Body of pancreas (tissue), 4 donors: ENCODE data around the gene TENT5A. TPM values are rescaled to one million over a fixed set of nuclear protein-coding genes. Genes with fewer than 3 reads are reported as not detected.
"Not testable (repeated sequence)": the region's sequence is repeated elsewhere in the genome, so short reads cannot be mapped to it uniquely, and the experiment has no call there.

Source experiments
- ATAC-seq: fragments of 150-250 bp; one replicate; pipeline ENCODE4 v1.9.1; 2016
- DNase-seq, 4 donors: peaks; one replicate each; pipeline ENCODE4 v3.0.0-alpha.2; 2019
- H3K27ac ChIP-seq, 4 donors: fragments of 200-600 bp; sonication (generic); 1 replicate in 3 of 4; 2 replicates in 1 of 4; pipeline versions ENCODE4 v1.5.1 to v1.6.1; 2016 to 2019; ENCODE audit warnings: mild to moderate bottlenecking in 1 of 4, mixed read lengths in 1 of 4, moderate library complexity in 1 of 4
- H3K27me3 ChIP-seq, 2 donors: fragments of 200-600 bp; sonication (generic); one replicate each; pipeline ENCODE4 v1.6.0; 2016; ENCODE audit warnings: mild to moderate bottlenecking in 1 of 2
- H3K36me3 ChIP-seq, 2 donors: fragments of 200-600 bp; sonication (generic); replicated peaks in 1 of 2; 2 replicates each; pipeline ENCODE4 v1.5.1; 2016; ENCODE audit warnings: low read depth in 2 of 2; ENCODE audit not compliant: insufficient read depth in 1 of 2
- H3K4me1 ChIP-seq: fragments of 200-600 bp; sonication (generic); one replicate; pipeline ENCODE4 v1.6.0; 2016
- H3K4me3 ChIP-seq, 2 donors: fragments of 200-600 bp; sonication (generic); 1 replicate in 1 of 2; 2 replicates in 1 of 2; pipeline ENCODE4 v1.5.1; 2016 to 2019
- H3K9me3 ChIP-seq, 3 donors: fragments of 200-600 bp; sonication (generic); 1 replicate in 2 of 3; 2 replicates in 1 of 3; pipeline ENCODE4 v1.5.1; 2016
- POLR2A ChIP-seq, 3 donors: fragments of 450-650 bp; IDR thresholded peaks; one replicate each; pipeline ENCODE4 v1.6.1; 2016; ENCODE audit warnings: antibody characterized with exemption in 3 of 3, mild to moderate bottlenecking in 2 of 3
- WGBS, 2 donors: methylation state at CpG; one replicate each; pipeline ENCODE4 v1.1.5; 2017; 5-methylcytosine and 5-hydroxymethylcytosine counted together
- intact Hi-C: fragments of 100-400 bp; cut with DNase I; formaldehyde crosslinking; loops from one replicate; pipeline ENCODE4 v1.15.1; 2023
- total RNA-seq, 2 donors: library from RNA; depleted of rRNA; stranded (reverse); fragments of >200 nt; gene quantifications; one replicate each; pipeline ENCODE4 v1.1.0, GENCODE V29; 2016
- TF ChIP-seq, protein P1 (sequence below), 7 experiments: fragments of 450-650 bp in 4 of 7; fragments of 200-600 bp in 3 of 7; sonication (generic) in 3 of 7; IDR thresholded peaks; one replicate each; pipeline ENCODE4 v1.5.1; 2016 to 2019; ENCODE audit warnings: antibody characterized with exemption in 7 of 7

The TENT5A gene
- total RNA-seq, 2 donors from 2014 or later: 7.3 to 8.2 TPM

DNA sequence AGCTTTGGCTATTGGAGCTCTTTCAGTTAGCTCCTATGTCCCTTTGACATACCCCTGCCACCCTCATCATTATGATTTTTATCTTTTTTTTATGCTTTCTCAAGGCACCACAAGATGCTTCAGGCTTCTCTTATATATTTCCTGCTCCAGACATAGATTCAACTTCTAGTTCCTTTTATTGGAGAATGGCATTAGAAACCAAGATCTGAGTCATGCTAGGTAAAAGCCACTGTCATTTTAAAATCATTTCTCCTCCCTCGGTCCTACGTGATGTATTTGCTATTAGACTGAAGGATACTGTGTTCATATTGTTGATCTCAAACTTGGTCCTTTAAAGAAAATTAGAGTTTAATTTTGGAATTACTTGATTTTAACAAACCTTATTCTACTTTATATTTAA, 8.3 kb downstream of the TENT5A start:
- H3K4me1 ChIP-seq: peaks cover 9% of the 10 kb centered on the region
- TF ChIP-seq, protein P1, sequence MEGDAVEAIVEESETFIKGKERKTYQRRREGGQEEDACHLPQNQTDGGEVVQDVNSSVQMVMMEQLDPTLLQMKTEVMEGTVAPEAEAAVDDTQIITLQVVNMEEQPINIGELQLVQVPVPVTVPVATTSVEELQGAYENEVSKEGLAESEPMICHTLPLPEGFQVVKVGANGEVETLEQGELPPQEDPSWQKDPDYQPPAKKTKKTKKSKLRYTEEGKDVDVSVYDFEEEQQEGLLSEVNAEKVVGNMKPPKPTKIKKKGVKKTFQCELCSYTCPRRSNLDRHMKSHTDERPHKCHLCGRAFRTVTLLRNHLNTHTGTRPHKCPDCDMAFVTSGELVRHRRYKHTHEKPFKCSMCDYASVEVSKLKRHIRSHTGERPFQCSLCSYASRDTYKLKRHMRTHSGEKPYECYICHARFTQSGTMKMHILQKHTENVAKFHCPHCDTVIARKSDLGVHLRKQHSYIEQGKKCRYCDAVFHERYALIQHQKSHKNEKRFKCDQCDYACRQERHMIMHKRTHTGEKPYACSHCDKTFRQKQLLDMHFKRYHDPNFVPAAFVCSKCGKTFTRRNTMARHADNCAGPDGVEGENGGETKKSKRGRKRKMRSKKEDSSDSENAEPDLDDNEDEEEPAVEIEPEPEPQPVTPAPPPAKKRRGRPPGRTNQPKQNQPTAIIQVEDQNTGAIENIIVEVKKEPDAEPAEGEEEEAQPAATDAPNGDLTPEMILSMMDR (IDR thresholded peaks at IDR 0.05): no peak
- TF ChIP-seq POLR2A (IDR thresholded peaks at IDR 0.05): no peak
- 52 to 80% methylated on average over 2 of the region's 2 CpGs for WGBS, 2 donors
- H3K27me3 ChIP-seq: no peaks in the 10 kb centered on the region
- no peak overlapping the region for H3K27ac ChIP-seq
- intact Hi-C loops: no loop called here
- H3K4me3 ChIP-seq: no peak overlapping the region
- ATAC-seq (no peak), DNase-seq (no peak)
- no peaks in the 10 kb centered on the region for H3K9me3 ChIP-seq
- H3K36me3 ChIP-seq: peaks cover 0 to 2% of the 10 kb centered on the region in 2 donors

DNA sequence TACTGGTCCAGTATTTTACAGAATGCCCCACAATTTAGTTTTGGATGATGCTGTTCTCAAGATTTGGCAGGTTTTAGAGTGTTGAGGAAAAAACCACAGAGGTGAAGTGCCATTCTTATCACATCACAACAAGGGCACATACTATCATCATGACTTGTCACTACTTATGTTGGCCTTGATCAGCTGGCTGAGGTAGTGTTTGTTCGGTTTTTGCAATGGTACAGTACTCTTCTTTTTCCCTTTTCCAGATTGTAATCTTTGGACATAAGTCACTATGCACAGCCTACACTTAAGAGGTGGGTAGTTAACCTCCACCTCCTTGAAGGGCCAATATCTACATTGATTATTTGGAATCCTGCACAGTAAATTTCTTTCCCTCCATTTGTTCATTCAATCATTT, 8.8 kb downstream of the TENT5A start:
- no peaks in the 10 kb centered on the region for H3K9me3 ChIP-seq
- DNase-seq (no peak), ATAC-seq (no peak)
- TF ChIP-seq POLR2A (IDR thresholded peaks at IDR 0.05): no peak
- TF ChIP-seq, protein P1 (IDR thresholded peaks at IDR 0.05): no peak
- no peaks in the 10 kb centered on the region for H3K27me3 ChIP-seq
- intact Hi-C loops: no loop called here
- H3K4me1 ChIP-seq: peaks cover 4% of the 10 kb centered on the region
- no peak overlapping the region for H3K27ac ChIP-seq
- peaks cover 0 to 2% of the 10 kb centered on the region in 2 donors for H3K36me3 ChIP-seq
- WGBS, 2 donors: 34 to 35% methylated on average over 1 of the region's 1 CpG
- H3K4me3 ChIP-seq: no peak overlapping the region

DNA sequence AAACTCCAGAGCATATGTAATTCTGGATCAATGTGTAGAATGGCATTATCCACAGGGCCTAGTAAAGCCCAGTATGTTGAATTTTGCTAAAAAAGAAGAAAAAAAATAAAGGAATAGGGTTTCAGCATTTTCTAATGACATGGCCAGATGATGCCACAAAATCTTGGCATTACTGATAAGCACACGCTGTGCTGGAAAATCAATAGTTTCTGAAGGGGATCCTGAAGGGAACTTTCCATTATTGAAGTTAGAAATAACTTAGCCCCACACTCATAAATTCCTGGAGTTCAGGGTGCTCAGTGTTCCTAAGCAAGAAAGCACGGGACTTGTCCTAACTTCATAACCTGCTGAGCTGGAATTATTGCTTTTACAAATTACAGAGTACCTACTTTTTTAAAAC, 10.8 kb downstream of the TENT5A start:
- ATAC-seq: peak; percentile 42
- H3K4me3 ChIP-seq: no peak overlapping the region
- intact Hi-C loops: no loop called here
- H3K36me3 ChIP-seq: peaks cover 0 to 2% of the 10 kb centered on the region in 2 donors
- DNase-seq: no peak
- H3K27me3 ChIP-seq: no peaks in the 10 kb centered on the region
- H3K4me1 ChIP-seq: no peaks in the 10 kb centered on the region
- no peaks in the 10 kb centered on the region for H3K9me3 ChIP-seq
- H3K27ac ChIP-seq: no peak overlapping the region
- WGBS, 2 donors: 38 to 45% methylated on average over 2 of the region's 2 CpGs
- TF ChIP-seq, protein P1 (IDR thresholded peaks at IDR 0.05): no peak

DNA sequence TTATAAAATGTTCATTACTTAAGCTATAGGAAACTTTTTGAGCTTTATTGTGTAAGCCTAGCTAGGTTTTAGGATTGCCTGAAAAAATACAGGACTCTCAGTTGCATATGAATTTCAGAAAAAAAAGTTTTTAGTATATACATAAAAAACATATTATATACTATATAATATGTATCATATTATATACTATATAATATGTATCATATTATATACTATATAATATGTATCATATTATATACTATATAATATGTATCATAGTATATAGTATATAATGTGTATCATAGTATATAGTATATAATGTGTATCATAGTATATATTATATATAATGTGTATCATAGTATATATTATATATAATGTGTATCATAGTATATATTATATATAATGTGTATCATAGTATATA, 11.9 kb downstream of the TENT5A start:
- intact Hi-C loops, H3K9me3 ChIP-seq, H3K27me3 ChIP-seq, DNase-seq, ATAC-seq, H3K27ac ChIP-seq, H3K36me3 ChIP-seq, H3K4me1 ChIP-seq, H3K4me3 ChIP-seq: not testable (repeated sequence)

DNA sequence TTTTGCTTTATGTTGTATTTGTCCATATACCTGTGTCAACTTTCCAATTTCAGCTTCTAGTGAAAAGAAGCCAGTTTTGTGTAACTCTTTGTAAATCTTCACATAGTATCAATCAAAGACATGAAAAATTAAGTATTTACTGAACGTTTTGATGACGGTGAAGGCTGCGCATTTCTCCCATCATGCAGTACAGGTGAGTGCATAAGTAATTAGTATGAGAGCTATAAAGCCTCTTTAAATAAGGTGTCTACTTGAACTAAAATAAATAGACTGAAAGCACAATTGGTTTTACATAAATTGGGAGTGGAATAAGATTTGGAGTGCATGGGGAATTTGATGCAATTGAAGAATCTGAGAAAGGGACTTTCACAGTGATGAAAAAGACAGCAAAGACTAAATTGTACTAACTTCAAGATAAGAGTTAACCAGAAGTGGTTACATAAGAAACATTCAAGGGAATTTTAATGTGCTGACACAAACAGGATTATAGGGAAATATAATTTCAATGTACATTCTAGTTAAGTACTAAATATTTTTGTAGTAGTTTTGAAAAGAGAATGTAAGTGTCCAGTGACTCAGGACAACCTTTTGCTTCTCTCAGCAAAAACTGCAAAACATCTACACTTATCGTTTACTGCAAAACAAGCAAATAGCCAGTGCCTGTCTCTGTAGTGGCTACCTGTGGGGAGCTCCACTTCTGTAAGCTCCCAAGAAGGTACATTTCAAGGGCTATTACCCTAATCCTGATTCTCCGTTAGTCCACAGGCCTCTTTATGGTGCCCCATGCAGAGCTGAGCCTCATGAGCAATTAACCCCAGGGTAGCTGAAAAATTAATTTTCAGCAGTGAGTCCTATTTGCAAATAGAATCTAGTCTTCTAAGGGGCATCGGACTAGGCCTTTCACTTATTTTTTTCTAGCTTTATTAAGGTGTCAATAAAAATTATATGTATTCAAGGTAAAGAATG, 13.0 kb downstream of the TENT5A start:
- Histone ChIP-seq H3K27me3 (no peaks in the 10 kb centered on the region), H3K9me3 (no peaks in the 10 kb centered on the region), H3K4me1 (no peaks in the 10 kb centered on the region), H3K36me3 (no peaks in the 10 kb centered on the region), H3K27ac (no peak overlapping the region), H3K4me3 (no peak overlapping the region)
- no peak for TF ChIP-seq POLR2A (IDR thresholded peaks at IDR 0.05)
- TF ChIP-seq, protein P1 (IDR thresholded peaks at IDR 0.05): no peak
- ATAC-seq (no peak), DNase-seq (no peak)
- 85 to 86% methylated on average over 6 of the region's 6 CpGs for WGBS, 2 donors
- intact Hi-C loops: no loop called here
